Gastroesophageal sphincter (tissue), 4 donors: ENCODE results near the gene MTCL3.

Source experiments
- ATAC-seq: fragments of 150-250 bp; one replicate; pipeline ENCODE4 v1.9.1; 2016; ENCODE audit warnings: mild to moderate bottlenecking, moderate library complexity
- H3K27ac ChIP-seq, 4 donors: fragments of 200-600 bp; sonication (generic) in 3 of 4; 1 replicate in 3 of 4; 2 replicates in 1 of 4; pipeline ENCODE4 v1.5.1; 2016 to 2019
- H3K27me3 ChIP-seq: fragments of 200-600 bp; sonication (generic); one replicate; pipeline ENCODE4 v1.5.1; 2019
- H3K36me3 ChIP-seq, 2 donors: fragments of 200-600 bp; sonication (generic); one replicate each; pipeline ENCODE4 v1.5.1; 2019; ENCODE audit warnings: control low read depth in 1 of 2
- H3K4me1 ChIP-seq, 3 donors: fragments of 200-600 bp; sonication (generic); 1 replicate in 2 of 3; 2 replicates in 1 of 3; pipeline ENCODE4 v1.5.1; 2016 to 2019; ENCODE audit warnings: control low read depth in 2 of 3
- H3K4me3 ChIP-seq, 2 donors: fragments of 200-600 bp; sonication (generic); one replicate each; pipeline ENCODE4 v1.5.1; 2019; ENCODE audit warnings: mild to moderate bottlenecking in 1 of 2, moderate library complexity in 1 of 2
- H3K9me3 ChIP-seq, 3 donors: fragments of 200-600 bp; sonication (generic); one replicate each; pipeline ENCODE4 v1.5.1; 2017 to 2019; ENCODE audit warnings: control low read depth in 2 of 3
- EP300 ChIP-seq: sonication (generic); formaldehyde crosslinking; IDR thresholded peaks from one replicate; pipeline ENCODE4 v1.6.1; 2017; ENCODE audit warnings: antibody characterized with exemption, mild to moderate bottlenecking
- POLR2A ChIP-seq, 2 donors: fragments of 450-650 bp; IDR thresholded peaks; one replicate each; pipeline ENCODE4 v1.6.1; 2017; ENCODE audit warnings: antibody characterized with exemption in 2 of 2, mild to moderate bottlenecking in 2 of 2, moderate library complexity in 1 of 2
- POLR2AphosphoS5 ChIP-seq: sonication (generic); formaldehyde crosslinking; IDR thresholded peaks from one replicate; pipeline ENCODE4 v1.6.1; 2017; ENCODE audit warnings: antibody characterized with exemption
- WGBS, 2 donors: methylation state at CpG; one replicate each; pipeline ENCODE4 v1.1.5; 2018; ENCODE audit warnings: low coverage in 1 of 2; 5-methylcytosine and 5-hydroxymethylcytosine counted together
- TF ChIP-seq, protein P1 (sequence below), 4 experiments: fragments of 200-600 bp in 2 of 4; fragments of 450-650 bp in 2 of 4; sonication (generic) in 1 of 4; IDR thresholded peaks; one replicate each; pipeline ENCODE4 v1.5.1; 2017 to 2019; ENCODE audit warnings: antibody characterized with exemption in 4 of 4, mild to moderate bottlenecking in 2 of 4, moderate library complexity in 2 of 4

The MTCL3 gene

DNA sequence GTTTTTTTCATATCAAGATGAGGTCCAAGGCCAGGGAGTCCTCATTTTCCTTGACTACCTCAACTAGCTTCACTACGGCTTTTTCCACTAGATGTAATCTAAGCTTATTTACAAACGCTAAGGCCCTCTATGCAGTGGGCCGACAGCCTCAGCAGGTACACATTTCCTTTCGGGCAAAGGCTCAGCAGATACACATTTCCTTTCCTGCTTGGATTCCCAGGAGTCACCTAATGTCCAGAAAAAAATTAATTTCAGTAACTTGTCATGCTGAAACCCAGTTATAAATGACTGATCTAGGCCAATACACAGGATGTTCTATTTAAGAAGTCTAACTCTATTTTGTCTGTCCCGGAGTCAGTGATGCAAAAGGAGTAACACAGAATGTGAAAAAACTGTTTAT, 52.7 kb downstream of the MTCL3 start:
- no peak for ATAC-seq
- Histone ChIP-seq H3K4me3 (no peak overlapping the region), H3K27me3 (no peaks in the 10 kb centered on the region), H3K27ac (peak overlapping the region in 2 of 4 donors; percentile 42 to 46), H3K36me3 (no peaks in the 10 kb centered on the region), H3K9me3 (no peaks in the 10 kb centered on the region), H3K4me1 (peaks cover 7 to 43% (median 12%) of the 10 kb centered on the region in 3 donors)
- 80 to 95% methylated on average over 4 to 5 of the region's 5 CpGs for WGBS, 2 donors
- no peak for TF ChIP-seq POLR2A (IDR thresholded peaks at IDR 0.05)
- no peak for TF ChIP-seq EP300
- TF ChIP-seq POLR2AphosphoS5, result no peak
- TF ChIP-seq, protein P1, sequence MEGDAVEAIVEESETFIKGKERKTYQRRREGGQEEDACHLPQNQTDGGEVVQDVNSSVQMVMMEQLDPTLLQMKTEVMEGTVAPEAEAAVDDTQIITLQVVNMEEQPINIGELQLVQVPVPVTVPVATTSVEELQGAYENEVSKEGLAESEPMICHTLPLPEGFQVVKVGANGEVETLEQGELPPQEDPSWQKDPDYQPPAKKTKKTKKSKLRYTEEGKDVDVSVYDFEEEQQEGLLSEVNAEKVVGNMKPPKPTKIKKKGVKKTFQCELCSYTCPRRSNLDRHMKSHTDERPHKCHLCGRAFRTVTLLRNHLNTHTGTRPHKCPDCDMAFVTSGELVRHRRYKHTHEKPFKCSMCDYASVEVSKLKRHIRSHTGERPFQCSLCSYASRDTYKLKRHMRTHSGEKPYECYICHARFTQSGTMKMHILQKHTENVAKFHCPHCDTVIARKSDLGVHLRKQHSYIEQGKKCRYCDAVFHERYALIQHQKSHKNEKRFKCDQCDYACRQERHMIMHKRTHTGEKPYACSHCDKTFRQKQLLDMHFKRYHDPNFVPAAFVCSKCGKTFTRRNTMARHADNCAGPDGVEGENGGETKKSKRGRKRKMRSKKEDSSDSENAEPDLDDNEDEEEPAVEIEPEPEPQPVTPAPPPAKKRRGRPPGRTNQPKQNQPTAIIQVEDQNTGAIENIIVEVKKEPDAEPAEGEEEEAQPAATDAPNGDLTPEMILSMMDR (IDR thresholded peaks at IDR 0.05), result no peak

DNA sequence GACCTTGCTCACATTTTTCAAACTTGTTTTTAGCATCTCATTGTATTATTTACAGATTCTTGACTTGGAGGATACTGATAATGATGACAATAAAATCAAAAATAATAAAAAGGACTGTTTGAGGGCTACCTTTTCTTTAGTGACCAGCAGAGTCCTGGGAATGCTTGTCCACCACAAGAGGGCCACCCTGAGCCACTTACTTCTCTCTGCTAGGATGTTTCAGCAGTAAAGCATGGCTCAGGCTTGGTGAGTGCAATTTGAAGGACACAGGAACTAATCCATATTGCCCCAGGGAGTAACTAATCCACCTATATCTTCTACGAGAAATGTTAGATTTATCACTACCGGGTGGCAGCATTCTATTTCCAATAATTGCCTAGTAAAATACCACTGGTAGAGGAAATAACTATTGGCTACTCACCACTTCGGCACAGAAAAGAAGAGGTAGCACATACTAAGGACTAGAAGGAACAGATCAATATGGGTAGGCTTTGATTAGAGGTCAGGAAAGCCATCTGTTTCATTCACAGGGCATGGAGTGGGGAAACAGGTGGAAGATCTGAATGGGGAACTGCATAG, 54.2 kb downstream of the MTCL3 start:
- H3K27me3 ChIP-seq, result no peaks in the 10 kb centered on the region
- no peak for TF ChIP-seq POLR2A (IDR thresholded peaks at IDR 0.05)
- TF ChIP-seq POLR2AphosphoS5, result no peak
- TF ChIP-seq EP300, result no peak
- TF ChIP-seq, protein P1 (IDR thresholded peaks at IDR 0.05), result peak; percentile 63 to 82 (median 76)
- WGBS, 2 donors, result 17 to 47% methylated on average over 3 of the region's 3 CpGs
- H3K4me1 ChIP-seq, result peaks cover 8 to 54% (median 12%) of the 10 kb centered on the region in 3 donors
- no peaks in the 10 kb centered on the region for H3K9me3 ChIP-seq
- peak; percentile 88 for ATAC-seq
- no peaks in the 10 kb centered on the region for H3K36me3 ChIP-seq
- no peak overlapping the region for H3K4me3 ChIP-seq
- H3K27ac ChIP-seq, result peak overlapping the region; percentile 76 to 83 (median 80)

DNA sequence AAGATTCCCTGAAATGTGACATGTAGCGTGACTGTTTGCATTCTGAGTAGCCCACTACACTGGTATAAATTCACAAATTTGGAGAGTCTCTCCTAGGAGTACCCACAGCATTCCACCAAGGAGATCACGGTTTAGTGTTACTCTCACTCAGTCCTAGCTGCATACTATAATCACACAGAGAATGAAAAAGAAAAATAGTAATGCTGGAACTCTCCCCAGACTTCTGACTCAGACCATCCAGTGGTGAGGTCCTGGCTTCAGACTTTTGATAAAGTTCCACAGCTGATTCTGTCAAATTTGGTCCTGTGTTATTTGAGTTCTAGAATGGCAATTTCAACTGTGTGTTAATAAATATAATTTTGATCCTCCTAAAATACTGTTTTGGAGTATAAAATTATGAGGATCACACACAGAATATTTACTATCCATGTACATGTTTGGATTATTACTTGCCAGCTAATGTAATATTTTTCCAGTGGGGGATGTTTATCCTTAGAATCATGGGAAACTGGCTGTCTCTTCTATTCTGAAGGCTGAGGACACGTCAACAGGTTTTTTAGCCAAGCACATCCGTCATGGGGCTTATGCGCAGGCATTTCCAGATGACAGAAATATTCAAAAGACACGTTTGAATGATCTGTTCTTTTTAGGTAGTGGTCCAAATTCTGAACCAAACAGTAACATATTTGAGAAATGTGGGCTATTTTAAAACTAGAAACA, 54.8 kb downstream of the MTCL3 start:
- ATAC-seq, result peak; percentile 66
- Histone ChIP-seq H3K27me3 (no peaks in the 10 kb centered on the region), H3K4me3 (no peak overlapping the region), H3K36me3 (no peaks in the 10 kb centered on the region), H3K27ac (peak overlapping the region; percentile 76 to 83 (median 80)), H3K9me3 (no peaks in the 10 kb centered on the region), H3K4me1 (peaks cover 11 to 60% (median 12%) of the 10 kb centered on the region in 3 donors)
- TF ChIP-seq POLR2AphosphoS5, result peak; percentile 20
- TF ChIP-seq, protein P1 (IDR thresholded peaks at IDR 0.05), result no peak
- 12 to 13% methylated on average over 6 of the region's 6 CpGs for WGBS, 2 donors

DNA sequence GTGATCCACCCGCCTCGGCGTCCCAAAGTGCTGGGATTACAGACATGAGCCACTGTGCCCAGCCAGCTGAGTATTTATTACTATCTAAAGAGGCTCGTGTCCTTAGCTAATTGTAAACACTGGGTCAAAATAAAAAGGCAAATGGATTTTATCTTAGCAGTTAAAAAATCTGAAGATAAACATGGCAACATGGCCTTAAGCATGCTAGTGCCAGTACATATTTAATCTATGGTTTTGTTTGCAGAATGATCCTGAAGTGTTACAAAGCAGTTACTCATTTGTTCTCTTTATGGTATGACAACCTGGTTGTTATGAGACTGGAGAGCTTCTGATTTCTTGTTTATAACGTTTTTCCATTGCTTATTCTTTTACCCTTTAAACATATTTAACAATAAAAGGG, 56.1 kb downstream of the MTCL3 start:
- H3K9me3 ChIP-seq, result no peaks in the 10 kb centered on the region
- peaks cover 11 to 60% (median 12%) of the 10 kb centered on the region in 3 donors for H3K4me1 ChIP-seq
- no peak for ATAC-seq
- H3K4me3 ChIP-seq, result no peak overlapping the region
- TF ChIP-seq, protein P1 (IDR thresholded peaks at IDR 0.05), result no peak
- TF ChIP-seq POLR2AphosphoS5, result peak; percentile 36
- H3K36me3 ChIP-seq, result no peaks in the 10 kb centered on the region
- H3K27me3 ChIP-seq, result no peaks in the 10 kb centered on the region
- H3K27ac ChIP-seq, result peak overlapping the region; percentile 75 to 80 (median 78)
- WGBS, 2 donors, result 7 to 33% methylated on average over 3 to 4 of the region's 5 CpGs

DNA sequence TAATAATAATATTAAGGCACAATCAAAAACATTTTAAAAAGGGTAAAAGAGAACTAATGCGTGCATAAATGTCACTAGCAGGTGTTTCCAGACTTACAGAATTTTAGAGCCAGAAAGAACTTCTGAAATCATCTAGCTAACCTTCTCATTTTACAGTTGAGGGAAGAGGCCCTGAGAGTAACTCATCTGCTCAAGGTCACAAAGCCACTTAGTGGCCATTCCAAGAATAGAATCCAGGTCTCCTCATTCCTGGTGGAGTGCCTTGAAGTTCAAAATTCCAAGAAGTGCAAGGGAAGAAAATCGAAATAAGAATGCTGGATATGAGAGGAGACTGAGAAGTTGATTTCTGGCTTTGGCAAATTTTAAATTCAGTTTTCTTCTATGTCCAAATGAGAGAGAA, 56.8 kb downstream of the MTCL3 start:
- peak overlapping the region; percentile 75 to 80 (median 78) for H3K27ac ChIP-seq

More for the DNA sequence above, 56.8 kb downstream of the MTCL3 start:
- WGBS, 2 donors, result 47 to 49% methylated on average over 2 of the region's 2 CpGs
- H3K36me3 ChIP-seq, result no peaks in the 10 kb centered on the region
- H3K4me3 ChIP-seq, result no peak overlapping the region
- TF ChIP-seq POLR2A (IDR thresholded peaks at IDR 0.05), result no peak
- no peak for TF ChIP-seq POLR2AphosphoS5
- TF ChIP-seq, protein P1 (IDR thresholded peaks at IDR 0.05), result peak in 1 of 4 experiments; percentile 16
- TF ChIP-seq EP300, result no peak
- H3K9me3 ChIP-seq, result no peaks in the 10 kb centered on the region
- H3K4me1 ChIP-seq, result peaks cover 11 to 67% (median 12%) of the 10 kb centered on the region in 3 donors
- H3K27me3 ChIP-seq, result no peaks in the 10 kb centered on the region
- ATAC-seq, result no peak
